Measurements from ENCODE around the gene APRT. TPM values are rescaled to one million over a fixed set of nuclear protein-coding genes. Genes with fewer than 3 reads are reported as not detected.

APRT gene
- total and polyA plus RNA-seq, 2 of the 8 experiments (the other 6 are each of a cell fraction or from before 2014, with no cell fraction given) = 221 to 267 TPM

DNA sequence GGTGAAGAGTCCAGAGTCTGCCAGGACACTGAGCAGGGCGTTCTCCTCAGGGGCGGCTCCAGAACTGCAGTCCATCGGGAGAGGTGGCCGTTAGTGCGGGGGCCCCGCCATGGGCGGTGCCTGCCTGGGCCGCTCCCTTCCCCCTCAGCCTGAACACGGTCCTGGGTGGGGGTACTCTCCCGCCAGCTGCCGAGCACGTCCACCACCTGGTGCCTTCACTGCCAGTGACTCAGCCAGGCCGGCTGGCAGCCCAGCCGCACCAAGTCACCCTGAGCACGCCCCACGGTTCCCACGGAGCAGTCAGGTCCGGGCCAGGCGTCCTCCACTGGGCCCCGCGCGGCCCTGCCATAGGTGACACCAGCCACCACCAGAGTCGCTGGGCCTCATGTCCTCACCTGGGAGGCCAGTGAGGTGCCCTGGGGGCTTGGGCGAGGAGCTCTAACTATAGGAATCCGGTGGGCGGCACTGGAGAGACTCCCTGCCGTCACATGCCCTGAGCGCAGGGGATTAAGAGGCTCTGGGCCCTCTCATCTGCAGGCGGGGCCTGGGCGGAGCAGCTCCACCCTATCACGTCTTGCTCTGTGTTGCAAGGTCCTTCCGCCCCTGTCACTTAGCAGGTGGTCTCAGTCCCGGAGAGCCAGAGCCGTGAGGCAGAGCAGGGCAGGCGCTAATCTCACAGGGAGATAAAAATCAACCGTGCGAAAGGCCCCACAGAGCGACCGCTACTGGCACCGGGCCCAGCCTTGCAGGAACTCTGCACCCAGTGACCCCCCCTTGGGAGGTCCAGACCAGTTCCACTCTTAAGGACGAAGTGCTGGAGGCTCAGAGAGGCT lies 41.1 kb downstream of the APRT start:
- Histone ChIP-seq H3K27ac (ENCODE audit: low read depth, low read length) (no peak overlapping the region), H2AK5ac (ENCODE audit: low read depth, low read length) (0 out of 2 replicates have a peak overlapping the region, but pooled peaks have one; percentile 13), H4K91ac (replicated peaks; ENCODE audit: insufficient read length, low read length) (peak overlapping the region; percentile 40), H3K9ac (replicated peaks in 1 of 4; ENCODE audit: extremely low read depth in 1 of 4, low read depth in 3 of 4, low read length in 3 of 4) (no peak overlapping the region), H2BK120ac (replicated peaks; ENCODE audit: low read depth, low read length) (no peak overlapping the region), H3K79me1 (ENCODE audit: low read depth, low read length) (peaks cover 5% of the 10 kb centered on the region; the same call in 1 of the 2 replicates), H3K27me3 (replicated peaks in 1 of 4; ENCODE audit: control insufficient read depth in 3 of 4, extremely low read depth in 1 of 4, insufficient read depth in 3 of 4, low read length in 3 of 4) (no peaks in the 10 kb centered on the region), H3K4me1 (replicated peaks in 1 of 4; ENCODE audit: control insufficient read depth in 3 of 4, insufficient read depth in 4 of 4, low read length in 3 of 4) (peaks cover 6 to 41% (median 29%) of the 10 kb centered on the region in 4 experiments), H3K4me3 (ENCODE audit: extremely low read depth in 1 of 4, insufficient read depth in 2 of 4, low read depth in 3 of 4, low read length in 4 of 4) (no peak overlapping the region), H3K79me2 (ENCODE audit: control insufficient read depth in 1 of 2, insufficient read depth in 2 of 2, low read length in 2 of 2) (peaks cover 0 to 10% of the 10 kb centered on the region in 2 experiments; a peak in 1 of 4 replicates), H3K18ac (ENCODE audit: extremely low read depth, low read length) (peak overlapping the region; percentile 87), H3K14ac (ENCODE audit: insufficient read length) (no peak overlapping the region), H3K9me3 (ENCODE audit: insufficient read depth in 2 of 2, low read depth in 1 of 2, low read length in 1 of 2) (no peaks in the 10 kb centered on the region), H2AFZ (ENCODE audit: low read length) (no peak overlapping the region), H3K4ac (replicated peaks; ENCODE audit: insufficient read length, low read depth, low read length) (no peak overlapping the region), H4K20me1 (replicated peaks in 1 of 2; ENCODE audit: control insufficient read depth in 1 of 2, insufficient read depth in 2 of 2, low read length in 2 of 2) (peaks cover 4 to 5% of the 10 kb centered on the region in 2 experiments), H3K4me2 (ENCODE audit: insufficient read depth in 1 of 2, low read depth in 2 of 2, low read length in 2 of 2) (peak overlapping the region; percentile 17 to 18; a peak in 2 of 4 replicates), H4K8ac (ENCODE audit: extremely low read depth, insufficient read depth, low read length) (no peak overlapping the region; the same call in none of the 2 replicates), H2BK5ac (ENCODE audit: low read depth, low read length) (peak overlapping the region; percentile 81; the same call in 1 of the 2 replicates), H2BK12ac (ENCODE audit: low read depth, low read length) (peak overlapping the region; percentile 60; the same call in 1 of the 2 replicates), H2BK20ac (ENCODE audit: low read length) (no peak overlapping the region), H3K23me2 (ENCODE audit: low read depth, low read length) (no peaks in the 10 kb centered on the region; the same call in 1 of the 2 replicates), H4K5ac (ENCODE audit: insufficient read length, low read depth, low read length) (no peak overlapping the region), H3K36me3 (ENCODE audit: control insufficient read depth in 2 of 4, insufficient read depth in 4 of 4, low read length in 3 of 4) (no peaks in the 10 kb centered on the region), H3K23ac (ENCODE audit: insufficient read length) (no peak overlapping the region), H2BK15ac (ENCODE audit: low read length) (0 out of 2 replicates have a peak overlapping the region, but pooled peaks have one; percentile 16), H3K56ac (replicated peaks; ENCODE audit: insufficient read length, low read depth, low read length) (no peak overlapping the region)
- CTCF ChIA-PET (ENCODE audit: partially characterized antibody) = interaction anchor here (0.6 to 1.6 kb wide), 7 partner anchors 11 to 902 kb away, joined by 3 to 13 read pairs (median 4); partner anchors contain the start of gene APRT
- whole genome bisulfite sequencing, 2 experiments (ENCODE audit: extremely low coverage in 1 of 2, insufficient coverage in 1 of 2, insufficient read length in 1 of 2, insufficient replicate concordance in 2 of 2, low coverage in 1 of 2, low lambda C conversion rate in 2 of 2, missing lambda C conversion rate in 1 of 2) = 69% methylated on average over 33 of the region's 41 CpGs; no CpG with 5 or more reads in 1 of the 2 experiments
- POLR2A ChIA-PET (ENCODE audit: partially characterized antibody) = interaction anchor here (0.9 to 5.3 kb wide), 9 partner anchors 7 to 39 kb away, joined by 3 to 22 read pairs (median 5); no protein-coding TSS in a partner anchor
- FAIRE-seq = no peak
- DNase-seq (ENCODE audit: low read depth in 1 of 2, low spot score in 2 of 2) = peak in 1 of 2 experiments; percentile 69
- TF ChIP-seq, protein P1, sequence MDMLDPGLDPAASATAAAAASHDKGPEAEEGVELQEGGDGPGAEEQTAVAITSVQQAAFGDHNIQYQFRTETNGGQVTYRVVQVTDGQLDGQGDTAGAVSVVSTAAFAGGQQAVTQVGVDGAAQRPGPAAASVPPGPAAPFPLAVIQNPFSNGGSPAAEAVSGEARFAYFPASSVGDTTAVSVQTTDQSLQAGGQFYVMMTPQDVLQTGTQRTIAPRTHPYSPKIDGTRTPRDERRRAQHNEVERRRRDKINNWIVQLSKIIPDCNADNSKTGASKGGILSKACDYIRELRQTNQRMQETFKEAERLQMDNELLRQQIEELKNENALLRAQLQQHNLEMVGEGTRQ (IDR thresholded peaks at IDR 0.05; ENCODE audit: low read length) = 0 out of 2 replicates have a peak, but pooled peaks have one; percentile 8
- TF ChIP-seq MAX (IDR thresholded peaks at IDR 0.05) (0 out of 2 replicates have a peak, but pooled peaks have one; percentile 7), CEBPB (IDR thresholded peaks at IDR 0.05; ENCODE audit: low read depth, low read length) (peak; percentile 48), SAP30 (IDR thresholded peaks at IDR 0.05; ENCODE audit: insufficient read depth, insufficient replicate concordance, low read length) (no peak), CTCF (IDR thresholded peaks at IDR 0.05; ENCODE audit: control extremely low read depth in 1 of 3, insufficient read depth in 1 of 3, low read depth in 1 of 3, low read length in 3 of 3) (no peak)

Data from H1 (cell line).